ENCODE data around the gene ZNF829. TPM values are rescaled to one million over a fixed set of nuclear protein-coding genes. Genes with fewer than 3 reads are reported as not detected.

The ZNF829 gene
- total RNA-seq, 1 experiment from 2014 or later = 5.0 TPM

- DNase-seq (ENCODE audit: low spot score) = no peak
- Histone ChIP-seq H3K4me3 (ENCODE audit: low read depth, low read length, poor library complexity, severe bottlenecking) (no peak overlapping the region), H3K27me3 (replicated peaks; ENCODE audit: insufficient read depth, low read depth, low read length, poor library complexity) (no peaks in the 10 kb centered on the region), H3K27ac (ENCODE audit: low read depth, low read length, poor library complexity, severe bottlenecking) (no peak overlapping the region), H3K36me3 (ENCODE audit: insufficient read depth, low read length, poor library complexity, severe bottlenecking) (no peaks in the 10 kb centered on the region), H3K9me3 (ENCODE audit: low read depth, low read length, poor library complexity, severe bottlenecking) (peaks cover 18% of the 10 kb centered on the region), H3K4me1 (ENCODE audit: insufficient read depth, low read length, poor library complexity, severe bottlenecking) (no peaks in the 10 kb centered on the region)
- no TSS peak for BruUV-seq (replicated peaks)
- CTCF ChIA-PET = no interaction called here
- no peak for TF ChIP-seq EZH2 (IDR thresholded peaks at IDR 0.05; ENCODE audit: borderline replicate concordance, low read depth, low read length, poor library complexity, severe bottlenecking)
- TF ChIP-seq, protein P1, sequence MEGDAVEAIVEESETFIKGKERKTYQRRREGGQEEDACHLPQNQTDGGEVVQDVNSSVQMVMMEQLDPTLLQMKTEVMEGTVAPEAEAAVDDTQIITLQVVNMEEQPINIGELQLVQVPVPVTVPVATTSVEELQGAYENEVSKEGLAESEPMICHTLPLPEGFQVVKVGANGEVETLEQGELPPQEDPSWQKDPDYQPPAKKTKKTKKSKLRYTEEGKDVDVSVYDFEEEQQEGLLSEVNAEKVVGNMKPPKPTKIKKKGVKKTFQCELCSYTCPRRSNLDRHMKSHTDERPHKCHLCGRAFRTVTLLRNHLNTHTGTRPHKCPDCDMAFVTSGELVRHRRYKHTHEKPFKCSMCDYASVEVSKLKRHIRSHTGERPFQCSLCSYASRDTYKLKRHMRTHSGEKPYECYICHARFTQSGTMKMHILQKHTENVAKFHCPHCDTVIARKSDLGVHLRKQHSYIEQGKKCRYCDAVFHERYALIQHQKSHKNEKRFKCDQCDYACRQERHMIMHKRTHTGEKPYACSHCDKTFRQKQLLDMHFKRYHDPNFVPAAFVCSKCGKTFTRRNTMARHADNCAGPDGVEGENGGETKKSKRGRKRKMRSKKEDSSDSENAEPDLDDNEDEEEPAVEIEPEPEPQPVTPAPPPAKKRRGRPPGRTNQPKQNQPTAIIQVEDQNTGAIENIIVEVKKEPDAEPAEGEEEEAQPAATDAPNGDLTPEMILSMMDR (conservative IDR thresholded peaks at IDR 0.05; ENCODE audit: low read depth, low read length) = no peak
- POLR2A ChIA-PET (ENCODE audit: low non-redundant PET) = no interaction called here
- intact Hi-C loops (cut with micrococcal nuclease; ENCODE audit: unreplicated experiment) = no loop called here
Measured at GRCh38 chr19:36847968-36848367, 68.1 kb downstream of the ZNF829 start.

DNA sequence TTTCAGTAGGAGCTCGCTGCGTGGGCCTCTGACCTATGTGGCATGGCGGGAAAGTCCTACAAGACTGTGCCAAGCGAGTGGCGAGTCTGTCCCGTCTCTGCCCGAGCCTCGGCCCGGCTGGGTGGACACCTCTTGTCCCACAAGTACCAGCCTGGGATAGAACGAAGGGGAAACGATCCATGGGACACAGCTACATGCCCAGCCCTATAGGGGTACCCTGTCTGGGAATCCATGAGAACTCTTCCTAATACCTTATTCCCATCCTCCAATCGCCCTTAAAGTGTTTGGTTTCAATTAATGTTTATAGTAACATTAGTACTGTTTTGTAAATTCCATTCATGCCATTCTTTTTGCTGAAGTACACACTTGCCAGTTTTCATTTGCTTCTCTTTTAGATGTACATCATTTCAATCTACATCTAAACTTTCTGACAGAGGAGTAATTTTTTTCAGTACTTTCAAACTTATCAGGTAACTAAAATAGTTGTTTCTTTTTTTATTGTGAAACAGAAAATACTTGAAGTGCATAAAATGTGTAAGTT is 77.2 kb downstream of the ZNF829 start:
- no TSS peak for BruUV-seq (replicated peaks)

More for the DNA sequence above, 77.2 kb downstream of the ZNF829 start:
- no peak for DNase-seq (ENCODE audit: low spot score)
- TF ChIP-seq, protein P1 (conservative IDR thresholded peaks at IDR 0.05; ENCODE audit: low read depth, low read length) = no peak
- TF ChIP-seq EZH2 (IDR thresholded peaks at IDR 0.05; ENCODE audit: borderline replicate concordance, low read depth, low read length, poor library complexity, severe bottlenecking) = no peak
- Histone ChIP-seq H3K4me1 (ENCODE audit: insufficient read depth, low read length, poor library complexity, severe bottlenecking) (no peaks in the 10 kb centered on the region), H3K36me3 (ENCODE audit: insufficient read depth, low read length, poor library complexity, severe bottlenecking) (no peaks in the 10 kb centered on the region), H3K4me3 (ENCODE audit: low read depth, low read length, poor library complexity, severe bottlenecking) (peak overlapping the region; percentile 63), H3K9me3 (ENCODE audit: low read depth, low read length, poor library complexity, severe bottlenecking) (peaks cover 34% of the 10 kb centered on the region), H3K27ac (ENCODE audit: low read depth, low read length, poor library complexity, severe bottlenecking) (peak overlapping the region; percentile 70), H3K27me3 (replicated peaks; ENCODE audit: insufficient read depth, low read depth, low read length, poor library complexity) (no peaks in the 10 kb centered on the region)
- ChIA-PET POLR2A (ENCODE audit: low non-redundant PET) (no interaction called here), CTCF (no interaction called here)
- intact Hi-C loops (cut with micrococcal nuclease; ENCODE audit: unreplicated experiment) = no loop called here

Other genes with a start within 250 kb of the ZNF829 start
- 5.5 and 5.6 TPM in 2 replicates for gene ZNF461, start 249.5 kb downstream of the ZNF829 start, total RNA-seq (2021)
- gene ZNF567, start 228.7 kb downstream of the ZNF829 start, total RNA-seq (2021) = 9.6 and 9.9 TPM in 2 replicates
- gene ZNF850, start 143.5 kb downstream of the ZNF829 start, total RNA-seq (2021) = 11.8 and 14.7 TPM in 2 replicates
- gene ZNF790, start 77.9 kb downstream of the ZNF829 start, total RNA-seq (2021) = 4.4 and 4.9 TPM in 2 replicates
- gene ZNF345, start 65.4 kb downstream of the ZNF829 start, total RNA-seq (2021) = 2.8 and 4.1 TPM in 2 replicates
- 7.1 and 8.6 TPM in 2 replicates for gene ZNF568, start within 50 bp of the ZNF829 start, total RNA-seq (2021)
- 10.6 and 13.7 TPM in 2 replicates for gene ZNF420, start 162.1 kb upstream of the ZNF829 start, total RNA-seq (2021)

Data from A673 (cell line).